MG63 (cell line): Measurements from ENCODE around the gene RAB5A. TPM values are rescaled to one million over a fixed set of nuclear protein-coding genes. Genes with fewer than 3 reads are reported as not detected.
"Not testable (repeated sequence)": the region's sequence is repeated elsewhere in the genome, so short reads cannot be mapped to it uniquely, and the experiment has no call there.

ENCODE experiments used
- DNase-seq: peaks from one replicate; pipeline ENCODE4 v3.0.0-alpha.2; 2020
- H3K27me3 ChIP-seq: fragments of 250-450 bp; sonication (Bioruptor Pico); 2 replicates; pipeline ENCODE4 v1.5.1; 2020; ENCODE audit warnings: mild to moderate bottlenecking, moderate library complexity
- H3K36me3 ChIP-seq: fragments of 250-450 bp; sonication (Bioruptor Pico); 2 replicates; pipeline ENCODE4 v1.5.1; 2020; ENCODE audit warnings: mild to moderate bottlenecking, moderate library complexity
- H3K4me3 ChIP-seq: fragments of 250-450 bp; sonication (Bioruptor Pico); 2 replicates; pipeline ENCODE4 v1.5.1; 2020; ENCODE audit warnings: mild to moderate bottlenecking, moderate library complexity
- H3K9me3 ChIP-seq: fragments of 250-450 bp; sonication (Bioruptor Pico); 2 replicates; pipeline ENCODE4 v1.5.1; 2020; ENCODE audit warnings: mild to moderate bottlenecking, moderate library complexity
- total RNA-seq: library from RNA; depleted of rRNA; stranded (reverse); fragments of >200 nt; shearing (Covaris generic); gene quantifications from 2 replicates; pipeline ENCODE4 v1.2.3, GENCODE V29; 2014; ENCODE audit warnings: low replicate concordance; rRNA removed

The RAB5A gene
- total RNA-seq, 1 experiment from 2014 or later = 22.1 TPM

DNA sequence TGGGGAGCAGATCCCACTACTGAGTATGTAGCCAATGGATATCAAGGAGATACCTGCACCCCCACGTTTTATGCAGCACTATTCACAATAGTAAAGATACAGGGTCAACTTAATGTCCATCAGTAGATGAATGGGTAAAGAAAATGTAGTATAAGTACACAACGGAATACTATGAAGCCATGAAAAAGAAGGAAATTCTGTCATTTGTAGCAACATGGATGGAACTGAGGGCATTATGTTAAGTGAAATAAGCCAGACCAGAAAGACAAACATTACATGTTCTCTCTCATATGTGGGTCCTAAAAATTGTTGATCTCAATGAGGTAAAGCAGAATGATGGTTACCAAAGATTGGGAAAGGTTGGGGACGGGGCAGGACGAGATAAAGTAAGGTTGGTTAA, 50.6 kb downstream of the RAB5A start:
- Histone ChIP-seq H3K27me3 (no peaks in the 10 kb centered on the region), H3K4me3 (no peak overlapping the region), H3K36me3 (no peaks in the 10 kb centered on the region), H3K9me3 (no peaks in the 10 kb centered on the region)
- no peak for DNase-seq

DNA sequence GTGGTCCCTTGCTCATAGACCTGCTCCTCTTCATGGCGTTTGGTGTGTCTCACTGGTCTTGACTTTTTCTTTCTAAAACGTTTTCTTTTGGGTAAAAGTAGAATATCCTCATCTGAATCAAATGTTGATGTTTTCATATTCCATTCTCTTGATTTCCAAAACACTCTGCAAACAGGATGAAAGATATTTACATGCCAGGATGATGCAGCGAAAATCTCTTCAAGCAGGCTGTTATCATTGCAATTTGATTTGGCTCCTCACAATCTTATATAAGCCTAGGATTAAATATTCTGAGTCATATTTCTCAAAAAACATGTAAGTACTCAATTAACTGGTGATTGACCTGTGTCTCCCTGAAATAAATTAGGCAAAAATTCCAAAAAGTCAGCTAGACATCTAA, 55.0 kb downstream of the RAB5A start:
- no peak for DNase-seq
- Histone ChIP-seq H3K9me3 (no peaks in the 10 kb centered on the region), H3K27me3 (no peaks in the 10 kb centered on the region), H3K36me3 (no peaks in the 10 kb centered on the region), H3K4me3 (no peak overlapping the region)

DNA sequence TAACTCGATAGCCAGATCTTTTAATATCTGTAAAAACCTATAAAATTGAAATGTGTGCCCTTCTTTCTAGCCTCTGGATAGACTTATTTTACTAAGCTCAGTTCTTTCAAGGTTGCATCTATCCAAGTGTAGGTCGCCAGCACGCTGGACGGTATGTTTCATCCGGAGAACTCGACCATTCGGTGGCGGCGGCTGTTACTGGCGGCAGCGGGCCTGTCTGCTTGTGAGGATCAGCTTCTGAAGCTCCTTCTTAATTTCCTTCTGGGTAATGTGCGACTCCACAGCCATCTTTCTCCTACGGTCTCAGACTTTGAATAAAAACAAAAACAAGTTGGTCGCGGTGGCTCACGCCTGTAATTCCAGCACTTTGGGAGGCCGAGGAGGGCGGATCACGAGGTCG, 61.1 kb downstream of the RAB5A start:
- DNase-seq = no peak
- Histone ChIP-seq H3K36me3 (no peaks in the 10 kb centered on the region), H3K4me3 (no peak overlapping the region), H3K9me3 (no peaks in the 10 kb centered on the region), H3K27me3 (no peaks in the 10 kb centered on the region)

DNA sequence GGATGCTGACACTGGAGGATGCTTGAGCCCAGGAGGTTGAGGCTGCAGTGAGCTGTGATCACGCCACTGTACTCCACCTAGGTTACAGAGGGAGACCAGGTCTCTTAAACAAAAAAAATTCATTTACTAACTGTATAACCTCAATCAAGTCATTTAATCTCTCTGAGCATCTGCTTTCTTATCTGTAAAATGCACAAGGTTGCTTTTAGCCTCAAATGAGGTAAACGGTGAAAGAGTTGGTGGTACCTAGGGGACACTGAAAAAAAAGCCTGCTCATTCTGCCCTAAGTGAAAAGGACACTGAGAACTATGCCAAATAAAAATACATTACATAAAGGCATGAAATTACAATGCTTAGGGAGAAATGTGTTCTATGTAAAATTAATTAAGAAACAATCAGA, 61.7 kb downstream of the RAB5A start:
- H3K4me3 ChIP-seq = no peak overlapping the region
- H3K36me3 ChIP-seq = no peaks in the 10 kb centered on the region
- H3K9me3 ChIP-seq = no peaks in the 10 kb centered on the region
- no peak for DNase-seq
- H3K27me3 ChIP-seq = no peaks in the 10 kb centered on the region

DNA sequence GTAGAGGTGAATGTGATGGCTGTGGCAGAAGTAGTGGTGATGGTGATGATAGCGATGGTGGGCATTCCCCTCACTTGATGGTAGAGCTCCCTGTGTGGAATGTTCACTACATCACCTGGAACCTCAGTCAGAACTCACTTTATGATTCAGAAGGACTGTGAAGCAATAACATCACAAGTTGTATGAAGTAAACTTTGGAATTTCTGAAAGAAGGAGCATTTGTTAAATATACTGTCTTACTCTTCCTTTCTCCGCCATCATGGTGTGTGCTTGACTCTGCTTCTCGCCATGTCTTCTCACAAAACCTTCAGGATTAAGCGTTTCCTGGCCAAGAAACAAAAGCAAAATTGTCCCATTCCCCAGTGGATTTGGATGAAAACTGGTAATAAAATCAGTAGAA, 65.3 kb downstream of the RAB5A start, which contains the start of gene PP2D1:
PP2D1 (minus strand) TSS at position 101 of the 400 bp plus-strand sequence. CDS start 192 bp downstream, outside the sequence.
- DNase-seq = no peak
- no peak within 1 kb of the TSS for H3K4me3 ChIP-seq

DNA sequence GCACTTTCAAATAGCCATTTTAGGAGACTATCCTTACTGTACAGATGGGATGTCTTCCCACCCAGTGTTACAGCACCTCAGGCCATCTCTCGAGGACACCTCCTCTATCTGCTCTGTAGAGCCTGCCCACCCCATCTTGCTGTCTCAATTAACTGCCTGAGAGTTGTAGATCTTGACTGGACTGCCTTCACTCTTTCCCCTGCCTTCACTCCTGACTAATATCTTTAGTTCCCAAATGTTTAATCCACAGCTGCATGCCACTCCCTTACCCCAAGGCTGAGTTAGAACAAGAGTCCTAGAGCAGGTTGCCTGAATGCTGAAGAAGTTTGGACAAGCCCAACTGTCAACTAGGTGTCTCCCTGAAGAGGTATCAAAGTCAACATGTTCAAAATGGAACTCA, 66.5 kb downstream of the RAB5A start:
- Histone ChIP-seq H3K27me3 (no peaks in the 10 kb centered on the region), H3K9me3 (no peaks in the 10 kb centered on the region), H3K36me3 (no peaks in the 10 kb centered on the region), H3K4me3 (no peak overlapping the region)
- DNase-seq = no peak

More for the DNA sequence above, 65.3 kb downstream of the RAB5A start, which contains the start of gene PP2D1:
- no peaks in the 10 kb centered on the region for H3K9me3 ChIP-seq
- H3K36me3 ChIP-seq = no peaks in the 10 kb centered on the region
- H3K27me3 ChIP-seq = no peaks in the 10 kb centered on the region

DNA sequence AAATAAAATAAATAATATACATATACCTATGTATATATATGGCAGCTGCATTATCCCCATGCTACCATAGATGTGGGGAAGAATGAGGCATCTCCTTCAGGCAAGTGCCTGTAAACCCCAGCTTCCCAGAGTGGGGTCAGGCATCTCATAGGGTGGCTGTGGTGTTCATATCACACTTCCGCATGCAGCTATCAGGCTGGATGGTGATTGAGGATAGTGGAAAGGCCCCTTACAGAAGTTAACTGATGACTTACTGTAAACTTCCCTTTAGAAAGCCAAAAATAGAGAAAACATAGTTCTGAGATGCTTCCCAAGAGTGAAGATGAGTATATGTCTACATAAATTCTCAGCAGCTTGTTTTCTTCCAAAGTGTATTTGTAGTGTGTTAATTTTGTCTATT, 68.6 kb downstream of the RAB5A start:
- no peaks in the 10 kb centered on the region for H3K27me3 ChIP-seq
- no peaks in the 10 kb centered on the region for H3K36me3 ChIP-seq
- no peak for DNase-seq
- H3K4me3 ChIP-seq = no peak overlapping the region
- H3K9me3 ChIP-seq = no peaks in the 10 kb centered on the region

DNA sequence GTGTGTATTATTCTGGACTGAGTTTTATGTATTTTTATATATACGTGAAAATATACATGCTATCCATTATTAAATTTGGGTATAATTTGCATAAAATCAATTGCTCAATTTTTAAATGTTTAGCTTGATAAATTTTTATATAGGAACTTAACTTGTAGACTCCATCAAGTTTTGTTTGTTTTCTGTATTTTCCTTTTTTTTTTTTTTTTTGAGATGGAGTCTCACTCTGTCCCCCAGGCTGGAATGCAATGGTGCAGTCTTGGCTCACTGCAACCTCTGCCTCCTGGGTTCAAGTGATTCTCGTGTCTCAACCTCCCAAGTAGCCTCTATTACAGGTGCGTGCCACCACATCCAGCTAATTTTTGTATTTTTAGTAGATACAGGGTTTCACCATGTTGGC, 69.2 kb downstream of the RAB5A start:
- DNase-seq, H3K27me3 ChIP-seq, H3K9me3 ChIP-seq, H3K4me3 ChIP-seq, H3K36me3 ChIP-seq: not testable (repeated sequence)

DNA sequence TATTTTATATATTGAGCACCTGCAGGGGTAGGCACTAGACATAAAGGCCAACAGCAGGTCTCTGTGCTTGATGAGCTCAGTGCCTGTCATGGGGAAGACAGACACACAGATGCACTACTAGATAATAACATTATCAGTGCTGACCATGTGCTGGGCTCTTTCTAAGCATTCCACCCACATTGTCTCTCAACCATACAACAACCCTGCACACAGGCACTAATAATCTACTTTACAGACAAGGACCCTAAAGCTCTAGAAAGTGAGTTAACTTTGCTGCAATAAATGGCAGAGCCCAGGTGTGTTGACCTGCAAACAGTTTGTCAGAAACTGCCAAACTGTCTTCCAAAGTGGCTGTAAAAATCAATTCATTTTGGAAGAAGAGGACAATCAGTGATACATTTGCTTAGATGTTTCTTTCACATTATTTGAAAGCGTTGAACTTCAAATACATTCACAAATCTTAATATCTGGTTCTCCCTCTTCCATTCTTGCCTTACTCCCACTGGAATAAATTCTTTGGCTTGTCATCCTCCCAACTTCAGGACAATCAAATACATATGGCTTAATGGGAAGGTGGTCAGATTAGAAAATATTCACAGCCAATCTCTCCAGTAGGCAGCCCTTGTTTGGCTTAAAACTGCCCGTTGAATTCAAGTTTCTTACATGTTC, 76.2 kb downstream of the RAB5A start:
- Histone ChIP-seq H3K36me3 (no peaks in the 10 kb centered on the region), H3K9me3 (no peaks in the 10 kb centered on the region), H3K4me3 (no peak overlapping the region), H3K27me3 (no peaks in the 10 kb centered on the region)
- DNase-seq = no peak

DNA sequence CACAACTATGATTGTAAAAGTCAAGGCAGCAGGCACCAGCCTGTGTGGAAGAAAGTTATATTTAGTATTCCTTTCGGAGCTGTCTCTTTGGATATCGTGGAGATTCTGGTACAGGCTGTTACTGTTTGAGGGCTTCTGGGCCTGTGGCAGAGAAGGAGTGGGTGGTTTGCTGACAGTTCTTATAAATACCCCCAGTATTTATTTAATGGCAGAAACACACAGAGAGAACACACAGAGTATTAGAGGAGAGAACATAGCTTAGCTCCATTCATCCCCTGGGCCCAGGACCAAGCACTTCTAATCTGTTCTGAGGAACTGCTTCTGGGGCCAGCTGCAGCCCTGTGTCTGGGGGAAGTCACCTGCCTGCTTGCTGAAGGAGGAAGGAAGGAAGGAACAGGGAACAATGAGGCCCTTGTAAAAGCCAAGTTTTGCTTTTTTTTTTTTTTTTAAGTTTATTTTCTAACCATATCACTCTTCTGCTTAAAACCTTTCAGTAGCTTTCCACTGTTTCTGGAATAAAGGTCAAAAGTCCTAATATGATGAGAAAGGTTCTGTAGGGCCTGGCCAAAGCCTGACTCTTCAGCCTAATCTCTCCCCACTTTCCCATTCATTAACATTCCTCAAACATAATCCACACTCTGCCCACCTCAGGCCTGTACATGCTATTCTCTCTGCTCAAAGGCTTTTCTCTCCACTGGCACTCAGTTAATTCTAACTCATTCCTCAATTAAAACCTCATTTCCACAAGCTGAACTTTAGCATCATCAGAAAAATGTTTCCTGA, 76.9 kb downstream of the RAB5A start:
- no peaks in the 10 kb centered on the region for H3K9me3 ChIP-seq
- DNase-seq = no peak

DNA sequence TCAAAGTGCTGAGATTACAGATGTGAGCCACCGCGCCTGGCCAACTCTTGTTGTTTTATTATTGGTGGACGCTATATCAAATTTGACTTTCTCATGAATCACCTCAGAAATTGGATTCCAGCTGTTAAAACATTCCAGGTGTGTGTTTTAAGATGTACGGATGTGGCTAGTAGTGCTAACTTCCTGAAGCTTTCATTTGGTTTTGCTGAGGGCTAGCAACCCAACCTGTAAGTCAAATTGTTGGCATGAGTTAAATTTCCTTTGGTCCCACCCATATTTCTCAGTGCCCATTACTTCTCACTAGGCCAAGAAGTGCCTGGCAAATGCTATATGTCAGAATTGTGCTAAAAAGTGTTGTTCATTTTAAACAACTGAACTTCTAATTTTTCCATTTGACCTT, 80.2 kb downstream of the RAB5A start:
- Histone ChIP-seq H3K4me3 (no peak overlapping the region), H3K27me3 (no peaks in the 10 kb centered on the region), H3K9me3 (no peaks in the 10 kb centered on the region), H3K36me3 (no peaks in the 10 kb centered on the region)
- no peak for DNase-seq

More for the DNA sequence above, 76.9 kb downstream of the RAB5A start:
- no peaks in the 10 kb centered on the region for H3K27me3 ChIP-seq
- H3K36me3 ChIP-seq = no peaks in the 10 kb centered on the region
- no peak overlapping the region for H3K4me3 ChIP-seq

DNA sequence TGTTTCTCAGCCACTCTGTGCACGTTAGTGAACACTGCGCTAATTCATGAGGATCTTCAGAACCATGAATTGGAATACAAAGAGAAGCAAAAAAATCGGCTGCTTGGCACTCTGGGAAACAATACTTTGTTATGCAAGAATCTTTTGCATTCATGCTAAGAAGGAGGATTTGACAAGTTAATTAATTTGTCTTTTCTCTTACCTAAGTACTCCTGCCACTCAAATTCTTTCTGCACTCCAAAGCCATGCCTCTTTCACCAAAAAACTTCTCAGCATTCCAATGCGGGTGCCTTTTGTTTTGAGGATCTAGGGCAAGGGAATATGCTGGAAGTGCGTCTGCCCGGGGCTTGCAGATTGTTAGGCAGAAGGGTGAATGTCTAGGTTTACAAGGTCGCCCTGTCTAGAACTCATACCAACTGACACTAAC, 82.0 kb downstream of the RAB5A start:
- no peaks in the 10 kb centered on the region for H3K27me3 ChIP-seq
- no peak for DNase-seq
- H3K36me3 ChIP-seq = no peaks in the 10 kb centered on the region
- H3K9me3 ChIP-seq = no peaks in the 10 kb centered on the region
- H3K4me3 ChIP-seq = no peak overlapping the region

DNA sequence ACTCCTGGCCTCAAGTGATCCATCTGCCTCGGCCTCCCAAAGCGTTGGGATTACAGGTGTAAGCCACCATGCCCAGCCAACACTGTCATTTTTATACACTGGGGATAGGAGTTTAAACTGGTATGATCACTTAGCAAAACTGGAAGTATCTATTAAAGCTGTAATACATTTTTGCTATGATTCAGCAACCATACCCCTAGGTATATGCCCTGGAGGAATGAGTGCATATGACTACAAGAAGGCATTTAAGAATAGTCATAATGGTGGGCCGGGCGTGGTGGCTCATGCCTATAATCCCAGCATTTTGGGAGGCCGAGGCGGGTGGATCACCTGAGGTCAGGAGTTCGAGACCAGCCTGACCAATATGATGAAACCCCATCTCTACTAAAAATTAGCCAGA, 85.0 kb downstream of the RAB5A start:
- not testable (repeated sequence) for H3K9me3 ChIP-seq, H3K36me3 ChIP-seq

More for the DNA sequence above, 85.0 kb downstream of the RAB5A start:
- DNase-seq, H3K27me3 ChIP-seq, H3K4me3 ChIP-seq: not testable (repeated sequence)

Other genes starting within 250 kb of the RAB5A start
- not detected in 2 replicates for gene EFHB, start 12.9 kb upstream of the RAB5A start, total RNA-seq
- gene PP2D1, start 65.2 kb downstream of the RAB5A start, total RNA-seq = not detected in 2 replicates
- 5.6 and 10.8 TPM in 2 replicates for gene KAT2B, start 93.3 kb downstream of the RAB5A start, total RNA-seq
- gene SGO1, start 239.1 kb downstream of the RAB5A start, total RNA-seq = 4.4 and 10.6 TPM in 2 replicates